ENCODE measurements around the gene TRAM2. TPM values are rescaled to one million over a fixed set of nuclear protein-coding genes. Genes with fewer than 3 reads are reported as not detected.

Gene TRAM2
- total RNA-seq, 2 donors from 2014 or later = 7.2 to 22.4 TPM

GRCh38 chr6:52491203-52492069, 85.4 kb downstream of the TRAM2 start:
- TF ChIP-seq POLR2A (IDR thresholded peaks at IDR 0.05) (no peak), CTCF (IDR thresholded peaks at IDR 0.05) (no peak), POLR2AphosphoS5 (IDR thresholded peaks at IDR 0.05) (no peak)
- no peak overlapping the region for H3K27ac ChIP-seq
- DNase-seq (ENCODE audit: low spot score) = no peak
- no peaks in the 10 kb centered on the region for H3K9me3 ChIP-seq
- WGBS = 75% methylated on average over 14 of the region's 14 CpGs
- no peaks in the 10 kb centered on the region for H3K27me3 ChIP-seq (replicated peaks; ENCODE audit: insufficient read depth)
- H3K36me3 ChIP-seq = no peaks in the 10 kb centered on the region
- intact Hi-C loops (cut with DNase I) = loop anchor here (10.0 kb wide), 1 partner anchor 173 kb away; no protein-coding TSS in a partner anchor
- H3K4me1 ChIP-seq (replicated peaks) = no peaks in the 10 kb centered on the region
- no peak overlapping the region for H3K4me3 ChIP-seq

- TF ChIP-seq POLR2A (IDR thresholded peaks at IDR 0.05) (no peak), CTCF (IDR thresholded peaks at IDR 0.05) (no peak), POLR2AphosphoS5 (IDR thresholded peaks at IDR 0.05) (no peak)
- 79% methylated on average over 5 of the region's 5 CpGs for WGBS
Measured at GRCh38 chr6:52489881-52490280, 87.0 kb downstream of the TRAM2 start.

GRCh38 chr6:52483671-52484003, 93.2 kb downstream of the TRAM2 start:
- Histone ChIP-seq H3K4me3 (no peak overlapping the region), H3K27ac (no peak overlapping the region), H3K27me3 (replicated peaks; ENCODE audit: insufficient read depth) (no peaks in the 10 kb centered on the region), H3K4me1 (replicated peaks) (no peaks in the 10 kb centered on the region), H3K9me3 (no peaks in the 10 kb centered on the region), H3K36me3 (no peaks in the 10 kb centered on the region)
- intact Hi-C loops (cut with DNase I) = no loop called here
- no peak for DNase-seq (ENCODE audit: low spot score)
- TF ChIP-seq CTCF (IDR thresholded peaks at IDR 0.05) (no peak), POLR2A (IDR thresholded peaks at IDR 0.05) (no peak), POLR2AphosphoS5 (IDR thresholded peaks at IDR 0.05) (no peak)
- WGBS = 90% methylated on average over 3 of the region's 3 CpGs

More at GRCh38 chr6:52489881-52490280, 87.0 kb downstream of the TRAM2 start:
- intact Hi-C loops (cut with DNase I) = loop anchor here (10.0 kb wide), 1 partner anchor 175 kb away; no protein-coding TSS in a partner anchor
- DNase-seq (ENCODE audit: low spot score) = no peak
- H3K36me3 ChIP-seq = no peaks in the 10 kb centered on the region
- no peaks in the 10 kb centered on the region for H3K4me1 ChIP-seq (replicated peaks)
- no peak overlapping the region for H3K4me3 ChIP-seq
- no peaks in the 10 kb centered on the region for H3K27me3 ChIP-seq (replicated peaks; ENCODE audit: insufficient read depth)
- H3K27ac ChIP-seq = no peak overlapping the region
- H3K9me3 ChIP-seq = no peaks in the 10 kb centered on the region

GRCh38 chr6:52482903-52483670, 93.8 kb downstream of the TRAM2 start:
- Histone ChIP-seq H3K4me3 (no peak overlapping the region), H3K9me3 (no peaks in the 10 kb centered on the region), H3K27me3 (replicated peaks; ENCODE audit: insufficient read depth) (no peaks in the 10 kb centered on the region), H3K27ac (no peak overlapping the region), H3K36me3 (no peaks in the 10 kb centered on the region), H3K4me1 (replicated peaks) (no peaks in the 10 kb centered on the region)
- intact Hi-C loops (cut with DNase I) = no loop called here
- TF ChIP-seq POLR2A (IDR thresholded peaks at IDR 0.05) (no peak), POLR2AphosphoS5 (IDR thresholded peaks at IDR 0.05) (no peak), CTCF (IDR thresholded peaks at IDR 0.05) (no peak)
- DNase-seq (ENCODE audit: low spot score) = no peak
- 80% methylated on average over 7 of the region's 7 CpGs for WGBS
